NCI-H2196 (cell line): ENCODE measurements around the gene ABHD12.

Source experiments
- DNase-seq: peaks from one replicate; lab custom pipeline; 2025; ENCODE audit not compliant: unreplicated experiment; lab: John Stamatoyannopoulos, UW

The ABHD12 gene

DNA sequence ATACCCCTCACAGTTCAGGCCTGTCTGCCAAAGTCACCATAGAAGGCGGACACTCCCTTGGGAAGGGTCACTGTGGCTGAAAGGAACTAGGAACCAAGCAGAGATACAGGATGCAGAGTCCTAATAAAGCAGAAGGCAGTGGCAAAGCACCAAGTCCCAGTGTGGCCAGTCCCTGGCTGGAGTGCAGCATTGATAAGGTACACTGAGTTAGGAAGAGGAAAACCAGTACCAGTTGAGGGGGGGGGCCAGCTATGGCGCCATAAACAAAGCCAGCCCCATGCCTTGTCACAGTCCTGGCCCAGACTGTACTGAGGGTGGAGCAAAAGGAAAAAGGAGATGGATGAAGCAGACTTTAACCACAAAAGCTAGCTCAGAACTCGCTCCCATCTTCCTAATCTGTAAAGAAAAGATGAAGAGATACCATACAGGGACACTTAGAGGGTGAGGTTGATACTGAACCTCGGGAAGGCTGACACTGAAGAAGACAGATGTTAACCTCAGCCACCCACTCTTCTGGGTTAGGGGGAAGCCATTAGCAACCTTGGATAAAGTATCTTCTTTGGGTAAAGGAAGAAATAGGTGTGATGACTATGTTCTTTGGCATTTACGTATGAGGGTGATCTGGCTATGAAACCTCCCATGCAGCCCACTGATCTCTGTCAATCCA, 7.8 kb downstream of the ABHD12 start:
- no peak for DNase-seq

DNA sequence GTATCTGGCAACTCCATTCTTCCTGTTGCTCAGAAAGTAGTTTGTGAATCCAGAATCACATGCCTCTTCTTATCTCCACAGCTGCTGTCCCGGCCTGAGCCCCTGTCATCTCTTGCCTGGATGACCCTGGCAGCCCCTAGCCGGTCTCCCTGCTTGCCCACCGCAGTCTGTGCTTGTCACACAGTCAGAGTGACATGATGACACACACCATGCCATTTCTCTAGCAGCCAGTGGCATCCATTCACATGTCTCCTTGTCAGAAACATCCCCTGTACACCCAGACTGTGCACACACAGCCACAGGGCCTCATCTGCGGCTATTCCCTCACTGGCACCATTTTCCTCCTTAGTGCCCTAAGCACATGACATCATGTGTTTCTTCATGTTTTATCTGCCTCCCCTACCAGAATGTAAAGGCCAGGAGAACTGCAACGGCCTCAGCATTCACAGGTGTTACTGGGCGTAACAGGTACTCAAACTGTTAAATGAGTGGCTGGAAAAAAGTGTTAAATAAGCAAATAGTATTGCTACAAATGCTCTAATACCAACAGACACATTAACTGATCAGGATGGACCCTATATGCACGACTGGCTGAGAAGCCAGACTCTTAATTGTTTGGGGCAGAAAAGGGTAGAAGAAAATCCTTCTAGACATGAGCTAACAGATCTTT, 9.6 kb downstream of the ABHD12 start:
- DNase-seq: no peak

DNA sequence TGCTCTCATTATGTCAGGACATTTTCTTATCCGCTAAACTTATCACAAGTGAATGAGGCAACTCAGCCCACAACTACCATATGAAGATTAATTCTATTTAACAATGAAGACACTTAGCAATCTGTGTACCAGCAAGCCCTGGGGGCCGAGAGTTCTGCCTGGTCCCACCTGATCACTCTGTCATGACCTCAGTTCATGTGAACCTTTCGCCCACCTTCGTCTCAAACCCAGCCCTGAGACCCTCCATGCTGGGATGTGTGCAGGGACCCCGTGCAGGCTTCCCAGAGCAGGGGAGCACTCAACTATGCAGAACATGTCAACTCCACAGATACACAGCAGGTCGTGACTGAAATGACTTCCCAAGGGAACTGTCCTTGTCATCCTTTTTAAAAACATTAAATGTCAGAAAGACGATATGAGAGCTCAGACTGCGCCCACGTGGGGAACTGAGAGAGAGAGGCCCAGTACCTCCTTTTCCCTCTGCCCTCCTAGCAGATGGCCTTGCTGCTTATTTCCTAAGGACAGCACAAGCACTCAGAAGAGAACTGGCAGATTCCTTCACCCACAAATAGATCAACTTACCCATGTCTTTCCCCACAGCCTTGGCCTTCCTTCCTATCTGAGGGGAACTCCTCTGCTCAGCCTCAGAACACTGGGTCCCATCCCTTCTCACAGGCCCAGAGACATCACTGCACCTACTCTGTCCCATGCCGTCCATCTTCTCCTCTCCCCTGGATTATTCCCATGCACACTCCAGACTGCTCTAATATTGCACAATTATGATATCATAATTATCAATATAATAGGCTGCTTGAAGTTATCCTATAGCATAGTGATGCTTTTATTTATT, 11.5 kb downstream of the ABHD12 start:
- no peak for DNase-seq

DNA sequence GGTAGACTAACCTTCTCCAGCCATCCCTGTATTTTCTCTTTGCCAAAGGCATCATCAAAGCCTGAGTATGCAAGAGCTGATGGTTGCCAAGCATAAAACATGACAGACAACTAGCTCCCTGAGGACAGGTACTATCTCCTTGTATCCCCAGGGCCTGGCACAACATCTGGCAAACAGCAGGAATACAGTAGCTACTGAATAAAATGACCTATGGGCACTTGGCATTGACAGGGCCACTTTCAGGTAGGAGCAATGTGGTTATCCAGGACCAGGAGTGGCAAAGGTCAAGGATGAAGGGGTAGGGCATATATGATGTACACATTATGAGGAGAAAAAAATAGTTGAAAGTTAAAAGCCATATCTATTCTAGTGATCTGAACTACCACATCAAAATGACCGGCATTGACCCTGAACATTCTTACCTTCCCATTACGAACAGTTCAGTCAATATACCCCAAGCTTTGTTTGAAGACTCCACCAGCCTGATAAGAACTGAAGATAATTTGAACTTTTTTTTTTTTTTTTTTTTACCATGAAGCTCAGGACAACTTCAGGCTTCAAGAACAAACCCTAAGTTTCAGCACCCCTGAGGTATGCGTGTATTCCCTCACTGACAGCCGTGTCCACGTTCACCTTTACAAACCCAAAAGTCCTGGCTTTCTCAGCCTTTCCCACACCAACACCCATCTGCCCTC, 12.3 kb downstream of the ABHD12 start:
- no peak for DNase-seq

DNA sequence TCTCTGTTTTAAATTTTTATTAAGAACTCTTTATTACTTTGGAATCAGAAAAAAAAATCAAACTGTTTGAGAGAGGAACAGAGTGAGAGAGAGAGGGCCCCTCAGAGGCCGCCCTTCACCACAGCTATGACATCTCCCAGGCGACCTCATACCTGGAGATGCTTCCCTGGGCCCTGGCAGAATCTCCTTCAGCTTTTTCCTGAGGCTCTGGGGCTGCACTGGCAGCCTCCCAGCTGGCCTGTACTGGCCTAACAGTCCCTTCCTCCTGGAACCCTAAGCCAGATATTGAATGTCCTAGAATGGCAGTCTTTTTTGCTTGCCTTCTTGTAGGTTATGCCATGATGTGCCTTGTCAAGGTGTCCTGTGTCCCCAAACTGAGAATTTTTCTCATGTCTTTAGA, 13.7 kb downstream of the ABHD12 start:
- no peak for DNase-seq

DNA sequence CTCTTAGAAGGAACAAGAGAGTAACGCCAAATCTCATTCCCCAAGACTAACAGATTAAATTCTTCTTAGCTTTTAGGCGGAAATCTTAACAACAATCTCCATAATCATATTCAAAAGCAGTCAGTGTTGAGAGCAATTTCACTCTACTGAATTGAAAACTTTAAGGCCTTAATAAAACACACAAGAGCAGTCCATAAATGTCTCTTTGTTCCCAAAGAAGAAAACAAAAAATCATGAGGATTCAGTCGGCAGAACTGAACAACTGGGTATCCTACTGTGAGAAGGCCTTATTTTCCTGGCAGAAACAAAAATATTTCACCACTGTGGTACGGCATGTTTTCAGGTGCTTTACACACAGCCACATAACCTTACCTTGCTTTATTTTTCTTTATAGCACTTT, 14.4 kb downstream of the ABHD12 start:
- no peak for DNase-seq

DNA sequence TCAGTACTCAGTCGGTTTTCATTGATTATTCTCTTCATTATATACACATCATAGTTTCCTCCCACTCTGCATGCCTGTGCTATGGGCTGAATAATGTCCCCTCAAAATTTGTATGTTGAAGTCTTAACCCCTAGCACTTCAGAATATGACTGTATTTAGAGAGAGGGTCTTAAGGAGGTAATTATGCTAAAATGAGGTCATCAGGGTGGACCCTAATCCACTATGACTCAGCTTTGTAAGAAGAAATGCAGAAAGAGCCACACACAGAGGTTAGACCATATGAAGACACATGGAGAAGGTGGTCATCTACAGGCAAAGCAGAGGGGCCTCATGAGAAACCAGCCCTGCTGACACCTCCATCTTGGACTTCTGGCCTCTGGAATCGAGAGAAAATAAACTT, 15.8 kb downstream of the ABHD12 start:
- no peak for DNase-seq

DNA sequence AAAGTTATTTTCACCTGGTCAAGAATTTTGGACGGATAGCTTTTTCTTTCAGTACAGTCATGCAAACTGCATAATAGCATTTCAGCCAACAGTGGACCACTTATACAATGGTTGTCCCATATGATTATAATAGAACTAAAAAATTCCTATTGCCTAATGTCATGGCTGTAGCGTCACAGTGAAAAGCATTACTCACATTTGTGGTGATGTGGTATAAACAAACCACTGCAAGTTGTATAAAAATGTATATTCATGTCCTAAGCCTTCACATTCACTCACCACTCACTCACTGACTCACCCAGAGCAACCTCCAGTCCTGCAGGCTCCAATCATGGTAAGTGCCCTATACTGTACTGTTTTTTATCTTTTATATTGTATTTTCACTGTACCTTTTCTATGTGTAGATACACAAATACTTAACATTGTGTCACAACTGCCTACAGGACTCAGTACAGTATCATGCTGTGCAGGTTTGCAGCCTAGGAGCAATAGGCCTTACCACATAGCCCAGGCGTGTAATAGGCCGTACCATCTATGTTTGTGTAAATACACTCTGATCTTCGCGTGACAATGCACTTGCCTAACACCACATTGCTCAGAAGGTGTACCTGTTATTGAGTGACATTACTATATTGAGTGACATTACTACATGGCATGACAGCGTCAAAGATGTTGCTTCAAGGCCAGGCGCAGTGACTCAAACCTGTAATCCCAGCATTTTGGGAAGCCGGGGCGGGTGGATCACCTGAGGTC, 17.9 kb downstream of the ABHD12 start:
- DNase-seq: no peak

DNA sequence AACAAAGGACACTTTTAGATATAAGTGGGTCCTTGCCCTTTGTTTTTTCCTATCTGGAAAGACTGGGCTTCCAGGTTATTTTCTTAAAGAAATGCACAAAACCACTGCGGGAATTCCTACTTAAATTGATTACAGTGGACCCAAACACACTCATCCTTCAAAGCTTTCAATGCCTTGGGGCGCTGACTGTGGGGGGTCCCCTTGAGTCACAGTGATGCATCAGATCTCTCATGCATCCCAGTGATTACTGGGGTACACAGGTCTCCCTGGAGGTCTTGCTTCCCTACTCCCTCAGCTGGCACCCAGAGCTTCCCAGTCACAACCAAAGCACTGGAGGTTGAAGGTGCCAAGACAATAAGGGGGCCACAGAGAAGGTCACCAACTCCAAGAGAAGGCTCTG, 20.7 kb downstream of the ABHD12 start:
- no peak for DNase-seq

DNA sequence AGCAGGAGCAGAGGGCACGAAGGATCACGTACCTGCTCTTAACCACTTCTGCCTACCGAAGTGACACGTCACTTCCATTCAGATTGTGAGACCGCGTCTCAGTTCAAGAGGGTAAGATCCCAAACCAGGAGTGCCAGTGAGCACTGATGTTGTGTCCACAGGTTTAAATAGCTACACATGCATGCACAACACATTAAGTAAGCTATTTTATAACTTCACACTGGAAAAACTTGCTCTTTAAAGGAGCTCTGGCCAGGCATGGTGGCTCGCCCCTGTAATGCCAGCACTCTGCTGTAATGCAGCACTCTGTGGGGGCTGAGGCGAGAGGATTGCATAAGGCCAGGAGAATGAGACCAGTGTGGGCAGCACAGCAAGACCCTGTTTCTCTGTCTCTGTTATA, 21.1 kb downstream of the ABHD12 start:
- DNase-seq: no peak

DNA sequence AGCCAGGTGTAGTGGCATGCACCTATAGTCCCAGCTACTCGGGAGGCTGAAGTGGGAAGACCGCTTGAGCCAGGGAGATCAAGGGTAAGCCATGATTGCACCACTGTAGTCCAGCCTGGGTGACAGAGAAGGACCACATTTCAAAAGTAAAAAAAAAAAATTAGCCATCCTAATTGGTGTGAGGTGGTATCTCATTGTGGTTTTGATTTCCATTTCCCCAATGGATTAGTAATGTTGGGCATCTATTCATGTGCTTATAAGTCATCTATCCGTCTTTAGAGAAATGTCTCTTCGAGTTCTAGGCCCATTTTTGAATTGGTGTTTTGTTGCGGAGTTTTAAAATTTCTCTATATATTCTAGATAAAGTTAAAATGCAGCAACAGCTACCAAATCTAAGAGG, 21.7 kb downstream of the ABHD12 start:
- no peak for DNase-seq

DNA sequence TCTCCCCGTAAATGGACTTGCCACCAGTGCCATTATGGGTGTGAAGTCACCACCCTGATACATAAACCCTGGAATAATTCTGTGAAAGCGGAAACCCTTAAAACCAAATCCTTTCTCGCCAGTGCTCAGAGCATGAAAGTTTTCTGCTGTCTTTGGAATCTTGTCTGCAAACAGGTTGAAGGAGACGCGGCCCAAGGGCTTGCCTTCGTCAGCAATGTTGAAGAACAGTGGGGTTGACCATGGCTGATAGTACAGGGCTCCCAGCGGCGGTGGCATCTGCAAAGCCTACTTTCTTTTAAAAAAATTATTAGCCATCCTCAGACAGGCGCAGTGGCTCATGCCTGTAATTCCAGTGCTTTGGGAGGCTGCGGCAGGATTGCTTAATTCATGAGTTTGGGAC, 22.1 kb downstream of the ABHD12 start:
- DNase-seq: no peak

DNA sequence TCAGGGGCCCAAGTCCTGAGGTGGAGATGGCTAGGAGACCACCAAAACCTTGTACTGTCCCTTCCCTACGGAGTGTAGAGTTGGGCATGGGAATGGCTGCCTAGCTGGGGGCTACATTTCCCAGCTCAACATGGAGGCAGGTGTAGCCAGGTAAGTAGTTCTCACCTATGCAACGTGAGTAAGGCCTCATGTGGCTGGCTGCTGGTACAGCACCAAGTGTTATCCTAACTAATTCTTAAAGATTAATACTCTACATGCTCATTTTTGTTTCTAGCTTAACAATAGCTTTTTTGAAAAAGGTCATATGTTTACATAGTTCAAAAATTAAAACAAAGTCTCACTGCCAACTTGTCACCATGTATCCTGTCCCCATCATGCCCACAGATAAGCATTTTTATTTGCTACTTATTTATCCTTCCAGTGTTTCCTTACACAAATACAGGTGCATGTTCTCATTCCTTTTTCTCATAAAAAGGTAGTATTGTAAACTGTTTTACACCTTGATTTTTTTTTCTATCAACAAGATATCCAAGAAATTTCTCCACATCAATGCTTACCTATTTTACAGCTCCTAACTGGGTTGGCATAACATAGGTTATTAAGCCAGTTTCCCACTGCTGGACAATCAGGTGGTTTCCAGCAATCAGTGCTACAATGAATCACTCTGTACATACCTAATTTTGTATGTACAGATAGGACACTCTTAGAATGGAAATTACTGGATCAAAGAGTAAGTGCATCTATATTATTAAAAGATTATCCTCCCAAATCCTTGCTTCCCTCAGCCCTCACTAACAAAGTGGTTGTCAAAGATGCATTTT, 25.5 kb downstream of the ABHD12 start:
- DNase-seq: no peak

DNA sequence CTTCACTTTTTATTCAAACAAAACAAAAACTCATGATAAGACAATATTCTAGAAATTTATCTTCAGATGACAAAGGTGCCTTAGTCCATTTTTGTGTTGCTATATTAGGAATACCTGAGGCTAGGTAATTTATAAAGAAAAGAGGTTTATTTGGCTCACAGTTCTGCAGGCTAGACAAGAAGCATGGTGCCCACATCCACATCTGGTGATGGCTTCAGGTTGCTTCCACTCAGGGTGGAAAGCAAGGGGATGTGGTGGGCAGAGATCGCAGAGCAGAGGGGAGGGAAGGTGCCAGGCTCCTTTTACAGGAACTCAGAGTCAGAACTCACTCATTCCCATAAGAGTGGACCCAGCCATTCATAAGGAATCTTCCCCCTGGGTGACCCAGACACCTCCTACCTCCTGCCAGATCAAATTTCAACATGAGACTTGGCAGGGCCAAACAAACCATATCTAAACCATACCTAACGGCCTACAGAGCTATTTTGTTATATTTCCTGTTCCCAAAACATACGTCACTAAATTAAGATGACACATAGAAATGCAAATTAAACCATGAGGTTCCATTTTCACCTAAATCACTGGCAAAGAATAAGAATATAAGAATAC, 26.4 kb downstream of the ABHD12 start:
- no peak for DNase-seq

DNA sequence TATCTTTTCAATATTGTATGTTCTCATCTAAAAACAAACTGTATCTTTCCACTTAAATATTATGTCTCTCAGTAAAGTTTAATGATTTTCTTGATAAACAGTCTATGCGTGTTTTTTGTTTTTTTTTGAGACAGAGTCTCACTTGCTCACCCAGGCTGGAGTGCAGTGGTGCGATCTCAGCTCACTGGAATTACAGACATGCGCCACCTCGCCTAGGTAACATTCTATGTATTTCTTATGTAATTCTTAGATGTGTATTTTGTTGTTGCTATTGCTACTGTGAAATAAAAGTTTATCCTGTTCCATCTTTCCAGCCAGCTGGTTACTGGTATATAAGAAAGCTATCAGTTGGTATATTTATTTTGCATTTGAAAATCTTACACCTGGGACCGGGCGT, 29.4 kb downstream of the ABHD12 start:
- no peak for DNase-seq

DNA sequence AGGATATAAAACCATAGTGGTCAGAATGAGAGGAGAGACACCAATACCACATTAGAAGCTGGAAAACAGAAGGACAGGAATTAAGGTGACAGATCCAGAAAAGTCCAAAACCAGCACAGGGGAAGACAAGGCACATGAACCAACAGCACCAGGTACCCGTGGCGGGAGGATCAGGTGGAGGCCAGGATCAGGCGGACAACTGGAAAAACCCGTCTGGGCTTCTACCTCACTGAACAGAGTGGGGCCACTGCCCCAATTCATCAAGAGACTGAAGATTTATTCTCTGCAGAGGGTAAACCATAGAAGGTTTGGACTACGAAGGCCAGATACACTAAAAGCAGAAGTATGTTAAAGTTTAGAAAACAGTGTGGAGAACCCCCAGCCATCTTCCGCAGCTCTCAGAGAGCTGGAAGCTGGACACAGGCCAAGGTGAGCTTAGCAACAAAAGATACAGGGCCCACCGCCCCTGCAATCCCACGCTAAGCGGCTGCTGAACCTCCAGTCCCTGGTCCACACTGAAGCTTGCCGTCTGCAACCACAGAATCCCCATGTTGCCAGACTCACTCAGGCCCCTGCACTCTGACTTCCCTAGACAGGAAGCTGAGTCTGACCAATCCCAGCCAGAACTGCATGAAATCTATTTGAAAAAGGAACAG, 29.9 kb downstream of the ABHD12 start:
- no peak for DNase-seq

DNA sequence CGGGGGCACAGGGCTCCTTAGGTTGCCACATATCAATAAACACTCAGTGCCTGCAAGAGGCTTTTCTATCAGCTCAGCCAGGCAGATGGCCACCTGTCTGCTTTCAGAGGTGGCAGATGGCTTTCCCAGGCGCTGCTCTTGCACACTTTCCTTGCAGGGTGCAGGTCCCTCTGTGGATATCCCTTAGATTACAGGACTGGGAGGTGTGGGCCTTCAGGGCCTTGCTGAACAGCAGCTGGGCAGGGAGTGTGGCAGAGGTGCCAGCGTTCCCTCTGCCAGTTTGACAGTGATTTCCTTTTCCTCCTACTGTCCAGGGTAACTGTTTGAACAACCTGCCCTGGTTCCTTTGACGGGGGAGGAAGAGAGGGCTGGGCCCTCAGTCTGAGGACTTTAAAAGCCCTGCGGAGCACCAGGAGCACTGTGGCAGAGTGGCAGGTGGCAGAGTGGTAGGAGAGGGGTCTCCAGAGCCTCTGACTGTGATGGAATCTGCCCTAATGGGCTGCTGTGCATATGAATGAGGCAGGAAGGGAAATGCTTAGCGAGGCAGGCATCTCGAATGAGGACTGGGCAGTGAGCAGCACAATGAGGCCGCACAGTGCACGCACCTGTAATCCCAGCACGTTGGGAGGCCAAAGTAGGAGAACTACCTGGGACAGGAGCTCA, 34.2 kb downstream of the ABHD12 start:
- peak; percentile 42 for DNase-seq

DNA sequence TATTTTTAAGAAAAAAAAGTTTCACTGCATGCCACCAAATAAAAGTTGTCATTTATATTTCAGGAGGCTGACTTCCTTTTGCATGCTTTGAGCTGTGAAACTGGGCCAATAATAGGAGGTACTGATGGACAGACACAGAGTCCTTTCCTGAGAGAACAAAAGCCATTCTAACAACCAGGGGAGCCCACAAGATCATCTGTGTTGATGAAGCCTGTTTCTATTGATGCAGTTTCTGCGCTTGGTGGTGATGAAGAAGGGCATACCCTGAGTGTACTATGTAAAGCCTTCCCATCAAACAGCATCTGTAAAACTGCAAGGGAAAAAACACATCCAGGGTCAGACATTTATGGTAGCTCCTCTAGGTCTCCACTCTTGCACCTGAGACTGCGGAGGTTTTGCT, 34.8 kb downstream of the ABHD12 start:
- no peak for DNase-seq
